ENCODE results near the gene SPHK1.

The SPHK1 gene

GRCh38 chr17:76363107-76363842 lies 21.1 kb upstream of the SPHK1 start:
- FAIRE-seq (no peak), DNase-seq (ENCODE audit: low spot score) (no peak)

- no peak for FAIRE-seq
- no peak for DNase-seq (ENCODE audit: low spot score)
Measured at GRCh38 chr17:76365256-76365903, 19.0 kb upstream of the SPHK1 start.

- FAIRE-seq (no peak), DNase-seq (ENCODE audit: low spot score) (no peak)
Measured at GRCh38 chr17:76366247-76366646, 18.2 kb upstream of the SPHK1 start.

- no peak for FAIRE-seq
Measured at GRCh38 chr17:76367642-76368041, 16.8 kb upstream of the SPHK1 start.

GRCh38 chr17:76368545-76368944 lies 15.9 kb upstream of the SPHK1 start:
- FAIRE-seq (no peak), DNase-seq (ENCODE audit: low spot score) (no peak)

More at GRCh38 chr17:76367642-76368041, 16.8 kb upstream of the SPHK1 start:
- DNase-seq (ENCODE audit: low spot score), result no peak

- DNase-seq (ENCODE audit: low spot score), result no peak
- FAIRE-seq, result no peak
Measured at GRCh38 chr17:76369379-76369778, 15.0 kb upstream of the SPHK1 start.

GRCh38 chr17:76369804-76370203 lies 14.6 kb upstream of the SPHK1 start:
- DNase-seq (ENCODE audit: low spot score) (no peak), FAIRE-seq (no peak)

- DNase-seq (ENCODE audit: low spot score) (peak; percentile 98), FAIRE-seq (peak; percentile 95)
Measured at GRCh38 chr17:76370261-76370993, 14.0 kb upstream of the SPHK1 start.

GRCh38 chr17:76371656-76372628 lies 12.5 kb upstream of the SPHK1 start:
- FAIRE-seq (peak; percentile 95), DNase-seq (ENCODE audit: low spot score) (peak; percentile 99)

- DNase-seq (ENCODE audit: low spot score), result no peak
- no peak for FAIRE-seq
Measured at GRCh38 chr17:76376318-76377133, 7.9 kb upstream of the SPHK1 start.

- FAIRE-seq (no peak), DNase-seq (ENCODE audit: low spot score) (no peak)
Measured at GRCh38 chr17:76378548-76379274, 5.7 kb upstream of the SPHK1 start.

GRCh38 chr17:76379275-76379641 lies 5.2 kb upstream of the SPHK1 start:
- DNase-seq (ENCODE audit: low spot score) (peak; percentile 13), FAIRE-seq (no peak)

GRCh38 chr17:76379646-76380376 lies 4.6 kb upstream of the SPHK1 start:
- no peak for DNase-seq (ENCODE audit: low spot score)
- FAIRE-seq, result no peak

GRCh38 chr17:76381633-76382350 lies 2.6 kb upstream of the SPHK1 start:
- FAIRE-seq (no peak), DNase-seq (ENCODE audit: low spot score) (no peak)

- no peak for DNase-seq (ENCODE audit: low spot score)
- no peak for FAIRE-seq
Measured at GRCh38 chr17:76382351-76382802, 2.0 kb upstream of the SPHK1 start.

- FAIRE-seq (no peak), DNase-seq (ENCODE audit: low spot score) (peak; percentile 49)
Measured at GRCh38 chr17:76382803-76383545, 1.4 kb upstream of the SPHK1 start.

GRCh38 chr17:76383546-76384221 lies 725 bp upstream of the SPHK1 start:
- peak; percentile 33 for DNase-seq (ENCODE audit: low spot score)
- no peak for FAIRE-seq
